ACC112 (cell line): Measurements from ENCODE around the gene CRYBG1.
A peak's percentile ranks its signal among the peaks of the same experiment; 100 is the strongest.
"Not testable (repeated sequence)": the region's sequence is repeated elsewhere in the genome, so short reads cannot be mapped to it uniquely, and the experiment has no call there.

ENCODE experiments used
- H2AFZ ChIP-seq: fragments of 200-600 bp; sonication (generic); one replicate; pipeline ENCODE4 v1.6.0; 2017; ENCODE audit warnings: antibody characterized with exemption, low read length; ENCODE audit not compliant: unreplicated experiment
- H3K27ac ChIP-seq: fragments of 200-600 bp; sonication (generic); 2 replicates; pipeline ENCODE4 v1.5.1; 2014; ENCODE audit warnings: low read depth, mild to moderate bottlenecking, antibody characterized with exemption, low read length, moderate library complexity
- H3K27me3 ChIP-seq: fragments of 200-600 bp; sonication (generic); 2 replicates; pipeline ENCODE4 v1.6.1; 2014; ENCODE audit warnings: mild to moderate bottlenecking, antibody characterized with exemption, low read length, moderate library complexity, mixed read lengths; ENCODE audit not compliant: insufficient read depth
- H3K36me3 ChIP-seq: fragments of 200-600 bp; sonication (generic); 2 replicates; pipeline ENCODE4 v1.6.1; 2016; ENCODE audit warnings: mild to moderate bottlenecking, antibody characterized with exemption, low read length, moderate library complexity, mixed read lengths; ENCODE audit not compliant: insufficient read depth
- H3K4me1 ChIP-seq: fragments of 200-600 bp; sonication (generic); one replicate; pipeline ENCODE4 v1.6.1; 2016; ENCODE audit warnings: low read length, mixed read lengths; ENCODE audit not compliant: insufficient read depth, unreplicated experiment, control insufficient read depth
- H3K4me3 ChIP-seq: fragments of 200-600 bp; sonication (generic); 2 replicates; pipeline ENCODE4 v1.5.1; 2014; ENCODE audit warnings: mild to moderate bottlenecking, low read depth, low read length
- H3K79me2 ChIP-seq: fragments of 200-600 bp; sonication (generic); one replicate; pipeline ENCODE4 v1.6.0; 2016; ENCODE audit warnings: low read length; ENCODE audit not compliant: control insufficient read depth, unreplicated experiment, insufficient read depth

Gene CRYBG1

DNA sequence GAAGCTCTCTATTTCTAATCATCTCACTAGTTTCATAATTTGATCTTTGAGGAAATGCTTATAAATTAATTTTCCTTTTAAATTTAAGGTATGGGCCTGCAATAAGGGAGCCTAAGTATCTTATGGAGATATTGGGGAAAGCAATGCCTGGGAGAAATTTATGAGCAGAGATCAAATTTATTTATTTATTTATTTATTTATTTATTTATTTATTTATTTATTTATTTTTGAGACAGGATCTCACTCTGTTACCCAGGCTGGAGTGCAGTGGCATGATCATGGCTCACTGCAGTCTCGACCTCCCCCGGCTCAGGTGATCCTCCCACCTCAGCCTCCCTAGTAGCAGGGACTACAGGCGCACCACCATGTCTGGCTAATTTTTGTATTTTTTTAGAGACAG is 155.1 kb downstream of the CRYBG1 start:
- H3K4me1 ChIP-seq: peaks cover 37% of the 10 kb centered on the region
- H2AFZ ChIP-seq, H3K36me3 ChIP-seq, H3K27me3 ChIP-seq: not testable (repeated sequence)
- peaks cover 59% of the 10 kb centered on the region for H3K79me2 ChIP-seq
- H3K27ac ChIP-seq: 0 out of 2 replicates have a peak overlapping the region, but pooled peaks have one; percentile 5
- peak overlapping the region; percentile 86 for H3K4me3 ChIP-seq

DNA sequence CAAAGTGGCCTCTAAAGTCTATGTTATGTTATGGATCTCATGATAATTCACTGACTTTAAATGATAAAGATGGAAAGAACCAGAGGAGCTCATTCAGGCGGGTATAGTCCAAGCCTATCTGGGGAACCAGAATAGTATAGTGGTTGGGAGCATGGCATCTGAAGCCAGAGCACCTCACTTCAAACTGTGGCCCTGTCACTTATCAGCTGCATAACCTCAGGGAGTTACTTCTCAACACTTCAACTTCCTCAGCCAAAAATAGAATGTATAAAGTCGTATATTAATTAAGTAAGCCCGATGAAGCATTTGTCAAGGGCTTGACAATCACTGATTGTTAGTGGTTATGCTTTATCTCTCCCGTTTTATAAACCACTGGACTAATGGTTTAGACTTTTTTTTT is 156.1 kb downstream of the CRYBG1 start:
- no peak overlapping the region for H2AFZ ChIP-seq
- H3K27me3 ChIP-seq: no peaks in the 10 kb centered on the region
- H3K4me3 ChIP-seq: no peak overlapping the region
- H3K27ac ChIP-seq: no peak overlapping the region
- H3K79me2 ChIP-seq: peaks cover 67% of the 10 kb centered on the region
- peaks cover 12% of the 10 kb centered on the region; the same call in 1 of the 2 replicates for H3K36me3 ChIP-seq
- peaks cover 43% of the 10 kb centered on the region for H3K4me1 ChIP-seq

DNA sequence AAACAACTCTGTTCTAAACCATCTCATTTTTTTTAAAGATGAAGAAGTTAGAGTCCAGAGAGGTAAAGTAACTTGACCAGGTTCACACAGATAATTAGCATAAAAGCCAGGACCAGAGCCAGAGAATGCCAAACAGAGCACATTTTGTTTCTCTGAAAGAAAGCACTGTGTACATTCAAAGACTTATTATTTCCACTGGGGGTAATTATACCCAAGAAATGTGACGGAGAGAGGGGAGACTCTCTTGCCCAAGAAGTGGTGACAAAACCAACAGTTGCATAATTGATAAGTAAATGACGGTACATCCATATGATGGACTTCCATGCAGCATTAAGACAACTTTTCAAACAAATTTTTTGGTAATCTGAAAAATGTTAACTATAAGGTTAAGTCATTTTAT is 157.2 kb downstream of the CRYBG1 start:
- no peak overlapping the region for H2AFZ ChIP-seq
- peak overlapping the region; percentile 10; the same call in 1 of the 2 replicates for H3K27ac ChIP-seq
- H3K4me3 ChIP-seq: 0 out of 2 replicates have a peak overlapping the region, but pooled peaks have one; percentile 1
- peaks cover 77% of the 10 kb centered on the region for H3K79me2 ChIP-seq
- no peaks in the 10 kb centered on the region for H3K27me3 ChIP-seq
- peaks cover 12% of the 10 kb centered on the region; the same call in 1 of the 2 replicates for H3K36me3 ChIP-seq
- peaks cover 53% of the 10 kb centered on the region for H3K4me1 ChIP-seq

DNA sequence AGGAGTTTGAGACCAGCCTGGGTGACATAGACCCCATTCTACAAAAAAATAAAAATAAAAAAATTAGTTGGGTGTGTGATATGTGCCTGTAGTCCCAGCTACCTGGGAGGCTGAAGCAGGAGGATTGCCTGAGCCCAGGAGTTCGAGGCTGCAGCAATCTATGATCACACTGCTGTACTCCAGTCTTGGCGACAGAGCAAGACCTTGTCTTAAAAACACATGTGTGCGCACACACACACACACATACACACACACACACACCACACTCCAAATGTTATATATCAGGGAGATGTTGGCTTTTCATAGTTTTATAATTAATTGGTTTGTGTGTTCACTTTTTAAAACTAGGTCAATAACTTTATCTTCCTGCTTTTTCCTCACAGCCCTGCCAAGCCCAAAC is 158.2 kb downstream of the CRYBG1 start:
- Histone ChIP-seq H3K4me1 (peaks cover 55% of the 10 kb centered on the region), H3K79me2 (peaks cover 72% of the 10 kb centered on the region), H2AFZ (peak overlapping the region; percentile 73), H3K27me3 (no peaks in the 10 kb centered on the region), H3K36me3 (peaks cover 12% of the 10 kb centered on the region; the same call in 1 of the 2 replicates), H3K4me3 (peak overlapping the region; percentile 63), H3K27ac (peak overlapping the region; percentile 93)

DNA sequence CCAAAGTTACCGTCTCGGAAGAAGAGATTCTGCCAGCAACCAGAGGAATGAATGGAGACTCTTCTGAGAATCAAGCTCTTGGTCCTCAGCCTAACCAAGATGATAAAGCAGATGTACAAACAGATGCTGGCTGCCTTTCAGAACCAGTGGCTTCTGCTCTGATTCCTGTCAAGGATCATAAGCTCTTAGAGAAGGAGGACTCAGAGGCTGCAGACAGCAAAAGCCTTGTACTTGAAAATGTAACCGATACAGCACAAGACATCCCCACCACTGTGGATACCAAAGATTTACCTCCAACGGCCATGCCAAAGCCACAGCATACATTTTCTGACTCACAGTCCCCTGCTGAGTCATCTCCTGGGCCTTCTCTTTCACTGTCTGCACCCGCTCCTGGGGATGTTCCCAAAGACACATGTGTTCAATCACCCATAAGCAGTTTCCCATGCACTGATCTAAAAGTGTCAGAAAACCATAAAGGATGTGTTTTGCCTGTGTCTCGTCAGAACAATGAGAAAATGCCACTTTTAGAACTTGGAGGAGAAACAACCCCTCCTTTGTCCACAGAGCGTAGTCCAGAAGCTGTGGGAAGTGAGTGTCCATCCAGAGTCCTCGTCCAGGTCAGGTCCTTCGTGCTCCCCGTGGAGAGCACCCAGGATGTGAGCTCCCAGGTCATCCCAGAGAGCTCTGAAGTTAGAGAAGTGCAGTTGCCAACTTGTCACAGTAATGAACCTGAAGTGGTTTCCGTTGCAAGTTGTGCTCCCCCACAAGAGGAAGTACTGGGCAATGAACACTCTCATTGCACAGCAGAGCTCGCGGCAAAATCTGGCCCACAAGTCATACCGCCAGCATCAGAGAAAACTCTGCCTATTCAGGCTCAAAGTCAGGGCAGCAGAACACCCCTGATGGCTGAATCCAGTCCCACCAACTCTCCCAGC is 159.2 kb downstream of the CRYBG1 start:
- peaks cover 12% of the 10 kb centered on the region; the same call in 1 of the 2 replicates for H3K36me3 ChIP-seq
- H3K4me3 ChIP-seq: peak overlapping the region; percentile 63
- H3K27ac ChIP-seq: peak overlapping the region; percentile 93
- peaks cover 51% of the 10 kb centered on the region for H3K4me1 ChIP-seq
- peak overlapping the region; percentile 73 for H2AFZ ChIP-seq
- H3K79me2 ChIP-seq: peaks cover 64% of the 10 kb centered on the region
- no peaks in the 10 kb centered on the region for H3K27me3 ChIP-seq

DNA sequence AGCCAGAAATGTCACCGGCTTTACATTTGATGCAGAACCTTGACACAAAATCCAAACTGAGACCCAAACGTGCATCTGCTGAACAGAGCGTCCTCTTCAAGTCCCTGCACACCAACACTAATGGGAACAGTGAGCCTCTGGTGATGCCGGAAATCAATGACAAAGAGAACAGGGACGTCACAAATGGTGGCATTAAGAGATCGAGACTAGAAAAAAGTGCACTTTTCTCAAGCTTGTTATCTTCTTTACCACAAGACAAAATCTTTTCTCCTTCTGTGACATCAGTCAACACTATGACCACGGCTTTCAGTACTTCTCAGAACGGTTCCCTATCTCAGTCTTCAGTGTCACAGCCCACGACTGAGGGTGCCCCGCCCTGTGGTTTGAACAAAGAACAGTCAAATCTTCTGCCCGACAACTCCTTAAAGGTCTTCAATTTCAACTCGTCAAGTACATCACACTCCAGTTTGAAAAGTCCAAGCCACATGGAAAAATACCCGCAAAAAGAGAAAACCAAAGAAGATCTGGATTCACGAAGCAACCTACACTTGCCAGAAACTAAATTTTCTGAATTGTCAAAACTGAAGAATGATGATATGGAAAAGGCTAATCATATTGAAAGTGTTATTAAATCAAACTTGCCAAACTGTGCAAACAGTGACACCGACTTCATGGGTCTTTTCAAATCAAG is 160.3 kb downstream of the CRYBG1 start:
- peaks cover 56% of the 10 kb centered on the region for H3K4me1 ChIP-seq
- H3K36me3 ChIP-seq: peaks cover 12% of the 10 kb centered on the region; the same call in 1 of the 2 replicates
- H3K27me3 ChIP-seq: no peaks in the 10 kb centered on the region
- no peak overlapping the region for H2AFZ ChIP-seq
- H3K27ac ChIP-seq: no peak overlapping the region; the same call in 1 of the 2 replicates
- no peak overlapping the region for H3K4me3 ChIP-seq
- H3K79me2 ChIP-seq: peaks cover 62% of the 10 kb centered on the region

DNA sequence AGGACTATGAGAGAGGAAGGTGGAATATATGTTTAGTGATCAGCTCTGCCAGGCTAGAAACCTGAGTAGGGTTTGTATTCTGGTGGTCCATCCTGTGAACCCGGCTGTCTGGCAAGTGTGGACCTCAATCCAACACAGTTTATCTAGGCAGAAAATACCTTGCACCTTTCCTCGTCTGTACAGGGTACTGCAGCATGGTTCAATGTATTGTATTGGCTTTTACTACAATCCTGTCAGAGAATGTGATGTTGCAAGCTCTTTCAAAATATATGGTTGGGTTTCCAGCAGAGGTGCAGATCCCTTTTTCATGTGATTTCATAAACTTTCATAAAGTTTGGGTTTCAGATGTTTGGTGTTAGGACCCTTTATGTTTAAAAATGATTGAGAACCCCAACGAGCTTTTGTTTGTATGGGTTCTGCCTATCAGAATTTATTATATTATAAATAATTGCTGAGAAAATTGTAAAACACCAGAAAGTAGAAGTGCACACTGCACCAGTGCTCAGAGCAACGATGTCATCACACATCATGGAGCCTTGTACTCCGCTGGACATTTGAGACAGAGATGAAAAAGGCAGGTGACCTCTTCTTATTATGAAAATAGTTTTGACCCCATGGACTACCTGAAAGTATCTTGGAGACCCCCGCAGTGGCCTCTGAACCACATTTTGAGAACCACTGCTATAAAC is 162.2 kb downstream of the CRYBG1 start:
- Histone ChIP-seq H3K36me3 (peaks cover 18% of the 10 kb centered on the region), H2AFZ (no peak overlapping the region), H3K4me3 (no peak overlapping the region), H3K79me2 (peaks cover 48% of the 10 kb centered on the region), H3K27ac (no peak overlapping the region), H3K27me3 (no peaks in the 10 kb centered on the region), H3K4me1 (peaks cover 71% of the 10 kb centered on the region)

DNA sequence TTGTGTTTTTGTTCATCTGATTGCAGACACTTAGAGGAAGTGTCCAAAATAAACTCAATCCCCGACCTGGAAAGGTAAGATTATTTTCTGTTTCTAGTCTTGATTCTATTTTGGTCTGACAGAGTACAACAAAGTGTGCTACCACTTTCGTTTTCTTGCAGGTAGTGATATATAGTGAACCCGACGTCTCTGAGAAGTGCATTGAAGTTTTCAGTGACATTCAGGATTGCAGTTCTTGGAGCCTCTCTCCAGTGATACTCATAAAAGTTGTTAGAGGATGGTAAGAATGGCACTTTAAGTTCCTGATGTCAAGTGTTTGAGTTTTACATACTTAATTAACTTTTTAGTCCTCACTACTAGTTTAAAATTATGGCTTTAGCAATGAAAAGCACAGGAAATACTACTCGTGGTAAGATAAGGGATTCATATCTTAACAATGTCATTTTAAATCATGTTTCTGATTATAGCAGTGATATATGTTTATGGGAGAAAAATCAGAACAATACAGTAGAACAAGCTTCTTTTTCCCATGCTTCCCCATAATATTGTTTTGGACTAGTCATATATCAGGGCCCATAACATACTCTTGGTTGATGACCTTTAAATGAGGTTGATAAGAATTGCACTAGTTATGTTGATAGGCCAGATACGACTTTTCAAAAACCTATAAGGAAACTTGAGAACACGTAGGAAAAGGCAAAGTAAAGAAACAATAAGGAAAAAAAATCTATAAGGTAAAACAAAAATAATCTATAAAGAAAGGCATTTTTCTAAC is 164.8 kb downstream of the CRYBG1 start:
- Histone ChIP-seq H3K4me1 (peaks cover 74% of the 10 kb centered on the region), H2AFZ (no peak overlapping the region), H3K79me2 (peaks cover 46% of the 10 kb centered on the region), H3K27me3 (no peaks in the 10 kb centered on the region), H3K36me3 (peaks cover 30% of the 10 kb centered on the region), H3K4me3 (peak overlapping the region; percentile 40; the same call in 1 of the 2 replicates), H3K27ac (peak overlapping the region; percentile 98)

DNA sequence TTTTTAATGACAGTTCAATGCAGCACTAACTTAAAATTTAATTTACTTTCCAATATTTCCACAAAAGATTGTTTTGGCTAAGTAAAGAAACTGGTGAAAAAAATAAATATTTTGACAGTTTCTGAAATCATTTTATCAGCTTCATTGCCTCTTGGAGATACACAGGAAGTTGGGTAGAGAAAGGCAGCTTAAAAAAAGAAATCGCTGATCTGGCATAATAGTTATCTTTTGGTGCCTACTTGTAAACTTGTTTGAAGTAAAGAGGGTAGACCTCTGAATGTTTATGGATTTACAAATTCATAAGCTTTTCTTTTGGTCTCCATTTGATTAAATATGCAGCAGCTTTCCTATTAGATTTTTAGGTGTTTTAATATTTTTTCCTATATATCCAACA is 165.4 kb downstream of the CRYBG1 start:
- Histone ChIP-seq H3K27me3 (no peaks in the 10 kb centered on the region), H3K4me1 (peaks cover 74% of the 10 kb centered on the region), H3K4me3 (no peak overlapping the region), H3K27ac (peak overlapping the region; percentile 98), H3K79me2 (peaks cover 40% of the 10 kb centered on the region), H2AFZ (no peak overlapping the region), H3K36me3 (peaks cover 25% of the 10 kb centered on the region)

DNA sequence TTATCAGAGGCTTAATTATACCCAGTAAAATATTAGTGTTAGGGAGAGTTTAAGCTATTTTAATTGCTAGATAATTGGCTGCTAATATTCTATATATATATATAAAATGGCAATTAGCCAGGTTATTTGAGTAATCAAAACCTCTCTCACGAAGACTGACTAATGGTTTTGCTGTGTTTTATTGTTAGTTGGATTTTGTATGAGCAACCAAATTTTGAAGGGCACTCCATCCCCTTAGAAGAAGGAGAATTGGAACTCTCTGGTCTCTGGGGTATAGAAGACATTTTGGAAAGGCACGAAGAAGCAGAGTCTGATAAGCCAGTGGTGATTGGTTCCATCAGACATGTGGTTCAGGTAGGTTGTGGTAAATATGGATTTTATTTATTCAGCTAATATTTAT is 166.6 kb downstream of the CRYBG1 start:
- Histone ChIP-seq H2AFZ (no peak overlapping the region), H3K4me1 (peaks cover 65% of the 10 kb centered on the region), H3K4me3 (peak overlapping the region; percentile 46), H3K27ac (peak overlapping the region; percentile 98), H3K36me3 (peaks cover 28% of the 10 kb centered on the region), H3K79me2 (peaks cover 29% of the 10 kb centered on the region), H3K27me3 (no peaks in the 10 kb centered on the region)
